ENCODE results near the gene ATP6V0A4. TPM values are rescaled to one million over a fixed set of nuclear protein-coding genes. Genes with fewer than 3 reads are reported as not detected.

The ATP6V0A4 gene
- total RNA-seq, 1 donor from 2014 or later: 0.25 TPM

DNA sequence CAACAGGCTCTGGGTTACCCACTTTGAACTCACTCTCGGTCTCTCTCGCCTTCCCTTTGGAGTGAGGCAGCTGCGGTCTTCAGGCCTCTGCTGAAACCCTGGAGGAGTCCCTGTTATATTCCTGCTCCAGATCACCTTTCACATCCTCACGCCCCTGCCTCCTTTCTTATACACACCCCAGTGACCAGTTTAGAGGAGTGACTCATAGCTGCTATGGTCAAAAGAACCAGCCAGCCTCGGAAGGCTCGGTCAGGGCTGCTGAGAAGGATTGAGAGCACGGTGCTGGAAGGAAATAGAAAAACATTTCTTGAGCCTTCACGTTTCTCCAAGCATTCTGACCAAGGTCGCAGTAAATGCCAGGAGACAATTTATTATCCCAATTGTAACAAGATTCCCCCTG lies 68.6 kb downstream of the ATP6V0A4 start:
- FAIRE-seq (no peak), DNase-seq (ENCODE audit: low read depth) (no peak)
- Mint-ChIP-seq H3K4me1 (ENCODE audit: low read depth, unreplicated experiment) (peaks cover 5% of the 10 kb centered on the region), H3K27me3 (ENCODE audit: low read depth, unreplicated experiment) (peaks cover 4% of the 10 kb centered on the region), H3K27ac (ENCODE audit: unreplicated experiment) (no peak overlapping the region), H3K36me3 (ENCODE audit: low read depth, unreplicated experiment) (no peaks in the 10 kb centered on the region), H3K9me3 (ENCODE audit: unreplicated experiment) (peaks cover 2% of the 10 kb centered on the region), H3K4me3 (ENCODE audit: unreplicated experiment) (no peak overlapping the region)
- no peak overlapping the region for H3K4me3 ChIP-seq (ENCODE audit: insufficient read depth, low read depth, low read length)
- no peaks in the 10 kb centered on the region for H3K79me2 ChIP-seq (ENCODE audit: insufficient read depth, low read length)
- H4K20me1 ChIP-seq (ENCODE audit: insufficient read depth, low read length): no peaks in the 10 kb centered on the region
- no peaks in the 10 kb centered on the region for H3K36me3 ChIP-seq (ENCODE audit: insufficient read depth, low read length)
- TF ChIP-seq CTCF (IDR thresholded peaks at IDR 0.05; ENCODE audit: insufficient read depth, low read depth, low read length): no peak
- no peak for TF ChIP-seq EZH2 (IDR thresholded peaks at IDR 0.05; ENCODE audit: insufficient read depth, low read length)
- H3K9me3 ChIP-seq (ENCODE audit: insufficient read depth, low read depth, low read length): no peaks in the 10 kb centered on the region
- H2AFZ ChIP-seq (ENCODE audit: low read depth, low read length): no peak overlapping the region
- H3K9ac ChIP-seq (ENCODE audit: low read length): no peak overlapping the region
- no peaks in the 10 kb centered on the region for H3K4me1 ChIP-seq (ENCODE audit: insufficient read depth, low read length)
- H3K27ac ChIP-seq (ENCODE audit: low read depth, low read length): no peak overlapping the region
- H3K27me3 ChIP-seq (ENCODE audit: insufficient read depth, low read length): no peaks in the 10 kb centered on the region
- H3K4me2 ChIP-seq (ENCODE audit: low read length): no peak overlapping the region

GRCh38 chr7:138727336-138728099 lies 70.5 kb downstream of the ATP6V0A4 start:
- no peak for DNase-seq (ENCODE audit: low read depth)
- no peak overlapping the region for H3K9ac ChIP-seq (ENCODE audit: low read length)
- Mint-ChIP-seq H3K36me3 (ENCODE audit: low read depth, unreplicated experiment) (no peaks in the 10 kb centered on the region), H3K9me3 (ENCODE audit: unreplicated experiment) (peaks cover 2% of the 10 kb centered on the region), H3K4me1 (ENCODE audit: low read depth, unreplicated experiment) (peaks cover 5% of the 10 kb centered on the region), H3K4me3 (ENCODE audit: unreplicated experiment) (no peak overlapping the region), H3K27ac (ENCODE audit: unreplicated experiment) (no peak overlapping the region), H3K27me3 (ENCODE audit: low read depth, unreplicated experiment) (no peaks in the 10 kb centered on the region)
- no peaks in the 10 kb centered on the region for H3K36me3 ChIP-seq (ENCODE audit: insufficient read depth, low read length)
- no peak for FAIRE-seq
- H3K4me1 ChIP-seq (ENCODE audit: insufficient read depth, low read length): no peaks in the 10 kb centered on the region
- H3K9me3 ChIP-seq (ENCODE audit: insufficient read depth, low read depth, low read length): no peaks in the 10 kb centered on the region
- no peaks in the 10 kb centered on the region for H3K79me2 ChIP-seq (ENCODE audit: insufficient read depth, low read length)
- H2AFZ ChIP-seq (ENCODE audit: low read depth, low read length): no peak overlapping the region
- no peaks in the 10 kb centered on the region for H3K27me3 ChIP-seq (ENCODE audit: insufficient read depth, low read length)
- H3K4me2 ChIP-seq (ENCODE audit: low read length): no peak overlapping the region
- H4K20me1 ChIP-seq (ENCODE audit: insufficient read depth, low read length): no peaks in the 10 kb centered on the region
- H3K4me3 ChIP-seq (ENCODE audit: insufficient read depth, low read depth, low read length): no peak overlapping the region
- H3K27ac ChIP-seq (ENCODE audit: low read depth, low read length): no peak overlapping the region
- no peak for TF ChIP-seq EZH2 (IDR thresholded peaks at IDR 0.05; ENCODE audit: insufficient read depth, low read length)
- no peak for TF ChIP-seq CTCF (IDR thresholded peaks at IDR 0.05; ENCODE audit: insufficient read depth, low read depth, low read length)

DNA sequence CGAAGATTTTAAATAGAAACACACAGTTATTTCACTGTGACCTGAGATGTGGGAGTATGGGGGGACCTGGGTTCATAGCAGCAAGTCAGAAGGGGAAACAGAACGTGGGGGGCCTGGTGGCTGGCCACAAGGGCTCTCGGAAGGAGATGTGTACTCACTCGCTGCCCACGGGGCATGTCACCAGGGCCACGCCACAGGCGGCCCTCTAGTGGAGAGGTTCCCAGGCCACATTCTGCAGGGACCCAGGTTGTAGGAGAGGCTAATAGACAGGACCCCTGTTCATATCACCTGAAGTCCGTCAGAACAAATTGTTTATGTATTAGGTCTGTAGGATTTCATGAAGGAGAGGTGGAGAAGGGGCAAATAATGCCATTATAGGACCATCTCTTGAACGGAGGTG lies 71.7 kb downstream of the ATP6V0A4 start:
- Histone ChIP-seq H3K9ac (ENCODE audit: low read length) (no peak overlapping the region), H3K4me1 (ENCODE audit: insufficient read depth, low read length) (no peaks in the 10 kb centered on the region), H3K79me2 (ENCODE audit: insufficient read depth, low read length) (no peaks in the 10 kb centered on the region), H2AFZ (ENCODE audit: low read depth, low read length) (no peak overlapping the region), H3K4me2 (ENCODE audit: low read length) (no peak overlapping the region), H3K27me3 (ENCODE audit: insufficient read depth, low read length) (no peaks in the 10 kb centered on the region), H3K36me3 (ENCODE audit: insufficient read depth, low read length) (no peaks in the 10 kb centered on the region), H3K9me3 (ENCODE audit: insufficient read depth, low read depth, low read length) (no peaks in the 10 kb centered on the region), H3K4me3 (ENCODE audit: insufficient read depth, low read depth, low read length) (no peak overlapping the region), H3K27ac (ENCODE audit: low read depth, low read length) (no peak overlapping the region), H4K20me1 (ENCODE audit: insufficient read depth, low read length) (no peaks in the 10 kb centered on the region)
- FAIRE-seq (no peak), DNase-seq (ENCODE audit: low read depth) (no peak)
- no peak for TF ChIP-seq EZH2 (IDR thresholded peaks at IDR 0.05; ENCODE audit: insufficient read depth, low read length)
- no peak for TF ChIP-seq CTCF (IDR thresholded peaks at IDR 0.05; ENCODE audit: insufficient read depth, low read depth, low read length)
- Mint-ChIP-seq H3K36me3 (ENCODE audit: low read depth, unreplicated experiment) (no peaks in the 10 kb centered on the region), H3K4me3 (ENCODE audit: unreplicated experiment) (no peak overlapping the region), H3K9me3 (ENCODE audit: unreplicated experiment) (peaks cover 2% of the 10 kb centered on the region), H3K27ac (ENCODE audit: unreplicated experiment) (no peak overlapping the region), H3K27me3 (ENCODE audit: low read depth, unreplicated experiment) (no peaks in the 10 kb centered on the region), H3K4me1 (ENCODE audit: low read depth, unreplicated experiment) (peaks cover 5% of the 10 kb centered on the region)

Data from astrocyte (in vitro differentiated cells and primary cell).